Breast epithelium (tissue), 4 donors: ENCODE data around the gene TNFAIP1. TPM values are rescaled to one million over a fixed set of nuclear protein-coding genes. Genes with fewer than 3 reads are reported as not detected.

Source experiments
- DNase-seq, 2 donors: peaks; one replicate each; pipeline ENCODE4 v3.0.0-alpha.2; 2019; ENCODE audit warnings: low spot score in 2 of 2
- H3K27ac ChIP-seq, 2 donors: fragments of 200-600 bp; sonication (generic) in 1 of 2; one replicate each; pipeline ENCODE4 v1.5.1; 2016 to 2019; ENCODE audit warnings: mild to moderate bottlenecking in 1 of 2
- H3K27me3 ChIP-seq, 2 donors: fragments of 200-600 bp; sonication (generic) in 1 of 2; one replicate each; pipeline versions ENCODE4 v1.5.1 to v1.6.0; 2017 to 2019; ENCODE audit warnings: control low read depth in 1 of 2, mild to moderate bottlenecking in 1 of 2
- H3K36me3 ChIP-seq: fragments of 200-600 bp; one replicate; pipeline ENCODE4 v1.5.1; 2019
- H3K4me1 ChIP-seq, 2 donors: fragments of 200-600 bp; sonication (generic); one replicate each; pipeline ENCODE4 v1.5.1; 2016 to 2019; ENCODE audit warnings: control low read depth in 1 of 2
- H3K4me3 ChIP-seq, 3 donors: fragments of 200-600 bp; sonication (generic); 1 replicate in 2 of 3; 2 replicates in 1 of 3; pipeline ENCODE4 v1.5.1; 2016 to 2019; ENCODE audit warnings: mild to moderate bottlenecking in 3 of 3, moderate library complexity in 2 of 3
- H3K9me3 ChIP-seq, 2 donors: fragments of 200-600 bp; sonication (generic) in 1 of 2; one replicate each; pipeline ENCODE4 v1.5.1; 2016 to 2019; ENCODE audit warnings: control low read depth in 1 of 2
- POLR2A ChIP-seq: fragments of 450-650 bp; IDR thresholded peaks from one replicate; pipeline ENCODE4 v1.6.1; 2016; ENCODE audit warnings: antibody characterized with exemption, mild to moderate bottlenecking, moderate library complexity
- POLR2AphosphoS5 ChIP-seq, 3 donors: sonication (generic); formaldehyde crosslinking; IDR thresholded peaks; one replicate each; pipeline ENCODE4 v1.6.1; 2017; ENCODE audit warnings: antibody characterized with exemption in 3 of 3
- intact Hi-C: fragments of 100-400 bp; cut with DNase I; formaldehyde crosslinking; loops from one replicate; pipeline ENCODE4 v1.15.1; 2023; ENCODE audit warnings: low total_unique reads
- total RNA-seq, 3 donors: library from RNA; depleted of rRNA; stranded (reverse); fragments of >200 nt; gene quantifications; one replicate each; pipeline ENCODE4 v1.1.0, GENCODE V29; 2016
- TF ChIP-seq, protein P1 (sequence below), 3 donors: fragments of 450-650 bp; IDR thresholded peaks; one replicate each; pipeline ENCODE4 v1.5.1; 2016 to 2017; ENCODE audit warnings: antibody characterized with exemption in 3 of 3, mild to moderate bottlenecking in 3 of 3, moderate library complexity in 3 of 3

Gene TNFAIP1
- total RNA-seq, 3 donors from 2014 or later, result 15.5 to 31.9 (median 28.5) TPM

DNA sequence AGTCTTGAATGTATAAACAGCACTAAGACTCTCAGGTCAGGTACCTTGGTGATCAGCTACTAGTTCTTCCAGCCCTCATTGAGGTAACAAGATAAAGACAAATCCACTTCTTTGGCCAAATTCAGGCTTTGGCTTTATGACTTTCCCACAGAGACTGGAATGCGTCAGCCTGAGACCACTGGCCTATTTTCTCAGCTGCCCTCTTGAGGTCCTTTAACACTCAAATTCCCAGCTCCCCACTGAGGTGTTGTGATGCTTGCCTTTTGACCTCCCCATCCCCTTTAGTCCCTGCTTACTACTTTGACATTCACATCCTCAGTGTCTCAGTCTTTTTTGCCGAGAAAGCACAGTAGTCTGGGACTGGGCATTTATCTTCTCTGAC, 10.6 kb downstream of the TNFAIP1 start:
- peak overlapping the region; percentile 75 to 78 for H3K27ac ChIP-seq
- H3K36me3 ChIP-seq, result peaks cover 6% of the 10 kb centered on the region
- TF ChIP-seq POLR2A, result no peak
- no peaks in the 10 kb centered on the region for H3K27me3 ChIP-seq
- no peak overlapping the region for H3K4me3 ChIP-seq
- H3K9me3 ChIP-seq, result no peaks in the 10 kb centered on the region
- intact Hi-C loops, result no loop called here
- no peak for DNase-seq
- peaks cover 3 to 17% of the 10 kb centered on the region in 2 donors for H3K4me1 ChIP-seq

DNA sequence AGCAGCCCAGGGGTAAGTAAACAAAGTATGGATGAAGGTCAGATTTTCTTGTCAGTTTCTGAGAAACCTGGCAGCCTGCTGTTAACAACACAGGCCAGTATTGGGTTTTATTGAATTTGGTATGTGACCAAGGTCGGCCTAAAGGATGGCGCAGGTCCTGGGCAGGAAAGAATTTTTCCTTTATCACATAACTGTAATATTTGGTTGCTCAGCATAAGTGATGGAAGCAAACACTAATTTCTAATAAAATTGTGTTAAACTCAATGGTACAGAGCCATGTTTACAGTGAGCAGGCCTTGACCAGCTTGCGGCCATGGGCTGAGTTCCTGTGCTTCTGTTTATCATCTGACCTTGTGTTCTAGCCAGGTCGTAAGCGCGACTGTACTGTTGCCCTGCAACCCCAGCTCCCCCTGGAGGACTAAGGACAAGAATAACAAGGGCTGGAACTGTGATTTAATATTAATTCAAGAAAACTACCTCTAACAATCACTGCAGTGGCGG, 11.2 kb downstream of the TNFAIP1 start:
- Histone ChIP-seq H3K27ac (peak overlapping the region; percentile 75 to 78), H3K4me1 (peaks cover 3 to 17% of the 10 kb centered on the region in 2 donors), H3K9me3 (no peaks in the 10 kb centered on the region), H3K4me3 (no peak overlapping the region), H3K27me3 (no peaks in the 10 kb centered on the region), H3K36me3 (peaks cover 6% of the 10 kb centered on the region)
- DNase-seq, result no peak
- no peak for TF ChIP-seq POLR2AphosphoS5 (IDR thresholded peaks at IDR 0.05)
- TF ChIP-seq, protein P1, sequence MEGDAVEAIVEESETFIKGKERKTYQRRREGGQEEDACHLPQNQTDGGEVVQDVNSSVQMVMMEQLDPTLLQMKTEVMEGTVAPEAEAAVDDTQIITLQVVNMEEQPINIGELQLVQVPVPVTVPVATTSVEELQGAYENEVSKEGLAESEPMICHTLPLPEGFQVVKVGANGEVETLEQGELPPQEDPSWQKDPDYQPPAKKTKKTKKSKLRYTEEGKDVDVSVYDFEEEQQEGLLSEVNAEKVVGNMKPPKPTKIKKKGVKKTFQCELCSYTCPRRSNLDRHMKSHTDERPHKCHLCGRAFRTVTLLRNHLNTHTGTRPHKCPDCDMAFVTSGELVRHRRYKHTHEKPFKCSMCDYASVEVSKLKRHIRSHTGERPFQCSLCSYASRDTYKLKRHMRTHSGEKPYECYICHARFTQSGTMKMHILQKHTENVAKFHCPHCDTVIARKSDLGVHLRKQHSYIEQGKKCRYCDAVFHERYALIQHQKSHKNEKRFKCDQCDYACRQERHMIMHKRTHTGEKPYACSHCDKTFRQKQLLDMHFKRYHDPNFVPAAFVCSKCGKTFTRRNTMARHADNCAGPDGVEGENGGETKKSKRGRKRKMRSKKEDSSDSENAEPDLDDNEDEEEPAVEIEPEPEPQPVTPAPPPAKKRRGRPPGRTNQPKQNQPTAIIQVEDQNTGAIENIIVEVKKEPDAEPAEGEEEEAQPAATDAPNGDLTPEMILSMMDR (IDR thresholded peaks at IDR 0.05), result peak in 1 of 3 donors; percentile 20
- no peak for TF ChIP-seq POLR2A
- intact Hi-C loops, result no loop called here

DNA sequence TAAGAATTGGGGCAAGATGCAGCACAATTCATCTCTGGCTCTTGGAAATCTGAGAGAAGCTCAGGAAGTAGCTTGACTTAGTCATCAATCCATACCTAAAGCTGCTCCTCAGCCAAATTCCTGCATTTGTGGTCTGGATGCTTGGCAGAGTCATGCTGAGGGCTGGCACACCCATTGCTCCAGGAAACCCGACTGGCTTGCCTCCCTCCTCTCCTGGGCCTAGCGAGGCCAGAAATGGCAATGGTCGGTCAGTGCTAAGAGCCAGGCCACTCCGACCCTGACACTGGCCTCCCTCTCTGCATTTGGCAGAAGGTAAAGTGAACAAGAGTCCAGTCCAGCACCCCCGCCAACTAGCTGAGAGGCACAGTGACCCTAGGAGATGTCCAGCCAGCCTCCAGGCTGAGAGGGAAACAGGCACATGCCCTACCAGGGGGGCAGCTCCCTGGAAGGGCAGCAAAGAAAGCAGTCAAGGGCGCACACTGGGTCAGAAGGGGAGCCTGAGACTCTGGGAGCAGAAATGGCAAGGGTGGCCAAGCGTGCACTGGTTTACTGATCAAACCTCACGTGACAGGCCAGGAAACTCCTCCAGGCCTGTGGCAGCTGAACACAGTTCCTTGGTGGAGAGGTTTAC, 11.8 kb downstream of the TNFAIP1 start:
- Histone ChIP-seq H3K4me3 (no peak overlapping the region), H3K4me1 (peaks cover 3 to 17% of the 10 kb centered on the region in 2 donors), H3K27ac (peak overlapping the region; percentile 78 to 85), H3K36me3 (peaks cover 6% of the 10 kb centered on the region), H3K27me3 (no peaks in the 10 kb centered on the region), H3K9me3 (no peaks in the 10 kb centered on the region)
- TF ChIP-seq, protein P1 (IDR thresholded peaks at IDR 0.05), result no peak
- TF ChIP-seq POLR2AphosphoS5 (IDR thresholded peaks at IDR 0.05), result peak in 1 of 3 donors; percentile 8
- peak in 1 of 2 donors; percentile 69 for DNase-seq
- intact Hi-C loops, result no loop called here

DNA sequence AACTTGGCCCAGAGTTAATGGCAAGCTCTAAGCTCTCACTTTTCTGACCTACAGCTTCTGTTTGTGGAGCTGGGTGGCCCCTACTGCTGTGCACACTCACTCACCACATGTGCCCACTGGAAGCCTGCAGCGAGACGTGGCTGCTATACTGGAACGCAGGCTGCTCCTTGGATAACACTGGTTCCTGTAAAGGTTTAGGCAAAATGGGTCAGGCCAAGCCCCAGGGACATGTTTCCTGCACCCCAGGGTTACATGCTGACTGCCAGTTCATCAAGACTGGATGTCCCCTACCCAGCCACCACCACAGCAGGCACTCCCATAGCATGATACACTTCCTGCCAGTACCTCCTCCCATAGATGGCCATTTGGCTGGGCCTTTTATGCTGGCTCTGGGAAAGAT, 13.4 kb downstream of the TNFAIP1 start:
- DNase-seq, result no peak
- Histone ChIP-seq H3K4me1 (peaks cover 3 to 17% of the 10 kb centered on the region in 2 donors), H3K9me3 (no peaks in the 10 kb centered on the region), H3K27ac (no peak overlapping the region), H3K27me3 (no peaks in the 10 kb centered on the region), H3K4me3 (no peak overlapping the region), H3K36me3 (peaks cover 6% of the 10 kb centered on the region)
- TF ChIP-seq, protein P1 (IDR thresholded peaks at IDR 0.05), result no peak
- TF ChIP-seq POLR2A (no peak), POLR2AphosphoS5 (IDR thresholded peaks at IDR 0.05) (no peak)
- intact Hi-C loops, result no loop called here

DNA sequence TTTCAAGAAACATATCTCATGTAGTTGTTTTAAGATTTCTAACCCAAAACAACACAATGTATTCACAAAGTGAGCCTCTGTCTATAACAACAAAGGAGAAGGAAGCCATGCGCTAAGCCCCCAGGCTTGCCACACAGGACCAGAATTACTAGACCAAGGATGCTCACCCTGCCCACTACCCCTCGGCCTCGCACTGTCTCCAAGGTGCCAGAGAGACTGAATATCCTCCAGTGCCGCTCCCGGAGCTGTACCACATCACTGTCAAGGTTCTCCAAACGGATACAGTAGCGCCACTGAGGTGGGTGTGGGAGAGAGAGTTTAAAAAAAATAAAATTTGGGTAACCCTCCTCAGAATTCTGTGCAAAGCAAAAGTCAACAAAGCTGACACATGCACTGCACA, 14.7 kb downstream of the TNFAIP1 start:
- Histone ChIP-seq H3K27ac (no peak overlapping the region), H3K4me1 (peaks cover 3 to 17% of the 10 kb centered on the region in 2 donors), H3K36me3 (no peaks in the 10 kb centered on the region), H3K27me3 (no peaks in the 10 kb centered on the region), H3K9me3 (no peaks in the 10 kb centered on the region), H3K4me3 (no peak overlapping the region)
- intact Hi-C loops, result no loop called here
- no peak for DNase-seq
- TF ChIP-seq POLR2AphosphoS5 (IDR thresholded peaks at IDR 0.05), result no peak
- no peak for TF ChIP-seq POLR2A
- TF ChIP-seq, protein P1 (IDR thresholded peaks at IDR 0.05), result no peak
